CD4-positive, alpha-beta T cell (primary cell): ENCODE results near the gene ZNF609. TPM values are rescaled to one million over a fixed set of nuclear protein-coding genes. Genes with fewer than 3 reads are reported as not detected.

Source experiments
- ATAC-seq: fragments of 200-7000 bp; cut with Tn5 transposase; one replicate; pipeline ENCODE4 v1.10.0; 2022; ENCODE audit warnings: mild to moderate bottlenecking; ENCODE audit not compliant: poor library complexity
- CTCF ChIA-PET: fragments of 350-600 bp; sonication (Branson Sonifier 250); formaldehyde crosslinking; loops from one replicate; lab custom pipeline; 2021; ENCODE audit warnings: antibody characterized with exemption, inconsistent platforms; lab: Charles Lee
- POLR2A ChIA-PET: fragments of 350-600 bp; sonication (Branson Sonifier 250); formaldehyde crosslinking; loops from one replicate; lab custom pipeline; 2021; ENCODE audit warnings: antibody characterized with exemption, inconsistent platforms; lab: Charles Lee
- DNase-seq, 14 experiments: peaks; one replicate each; pipeline ENCODE4 v3.0.0-alpha.2; 2013 to 2020; ENCODE audit warnings: mixed read lengths in 2 of 14
- H3K27ac ChIP-seq, 2 donors: one replicate each; pipeline versions ENCODE4 v1.5.1 to v1.7.0; 2013; ENCODE audit warnings: low read length in 2 of 2, low read depth in 1 of 2, mild to moderate bottlenecking in 1 of 2
- H3K27me3 ChIP-seq, 2 experiments: 1 replicate in 1 of 2; 2 replicates in 1 of 2; pipeline versions ENCODE4 v1.6.1 to v1.7.0; 2013; ENCODE audit warnings: low read length in 2 of 2, control low read depth in 1 of 2, mild to moderate bottlenecking in 1 of 2, moderate library complexity in 1 of 2; ENCODE audit not compliant: insufficient read depth in 2 of 2, control insufficient read depth in 1 of 2
- H3K36me3 ChIP-seq: one replicate; pipeline ENCODE4 v1.6.1; 2013; ENCODE audit warnings: low read length, control low read depth; ENCODE audit not compliant: insufficient read depth
- H3K4me1 ChIP-seq: one replicate; pipeline ENCODE4 v1.6.1; 2013; ENCODE audit warnings: low read length, control low read depth; ENCODE audit not compliant: insufficient read depth
- H3K4me3 ChIP-seq: one replicate; pipeline ENCODE4 v1.5.1; 2013; ENCODE audit warnings: mild to moderate bottlenecking, low read length, moderate library complexity
- H3K9me3 ChIP-seq, 2 experiments: 1 replicate in 1 of 2; 2 replicates in 1 of 2; pipeline versions ENCODE4 v1.6.1 to v1.7.0; 2013; ENCODE audit warnings: low read length in 2 of 2, mild to moderate bottlenecking in 2 of 2, control low read depth in 1 of 2, moderate library complexity in 1 of 2; ENCODE audit not compliant: control insufficient read depth in 1 of 2, insufficient read depth in 1 of 2
- H3K27ac Mint-ChIP-seq: one replicate; pipeline ENCODE4 v1.8.0; 2020; ENCODE audit warnings: mixed read lengths
- H3K27me3 Mint-ChIP-seq: one replicate; pipeline ENCODE4 v1.8.0; 2021; ENCODE audit warnings: mixed read lengths
- H3K36me3 Mint-ChIP-seq: one replicate; pipeline ENCODE4 v1.8.0; 2021; ENCODE audit warnings: low read depth, mixed read lengths
- H3K4me1 Mint-ChIP-seq: one replicate; pipeline ENCODE4 v1.8.0; 2021; ENCODE audit warnings: low read depth, mixed read lengths
- H3K4me3 Mint-ChIP-seq: one replicate; pipeline ENCODE4 v1.8.0; 2020; ENCODE audit warnings: mild to moderate bottlenecking, mixed read lengths
- H3K9me3 Mint-ChIP-seq: one replicate; pipeline ENCODE4 v1.8.0; 2020; ENCODE audit warnings: mixed read lengths
- intact Hi-C, 2 experiments: fragments of 100-400 bp; cut with DNase I in 1 of 2; cut with micrococcal nuclease in 1 of 2; formaldehyde crosslinking; loops; one replicate each; pipeline versions ENCODE4 v1.15.1 to v1.9.0; 2023 to 2025; cut with DNase I, micrococcal nuclease
- total RNA-seq, 174 experiments: library from RNA in 2 of 174; stranded (reverse) in 2 of 174; gene quantifications; one replicate each; pipeline ENCODE4 v1.2.3 and lab custom pipeline; 2021 to 2026
- TF ChIP-seq, protein P1 (sequence below): fragments of 200-600 bp; IDR thresholded peaks from one replicate; pipeline ENCODE4 v1.8.0; 2022; ENCODE audit warnings: antibody characterized with exemption, mild to moderate bottlenecking

The ZNF609 gene
- total RNA-seq, 2 experiments from 2014 or later: 62.4 to 65.3 TPM

- CTCF ChIA-PET: interaction anchor here (0.8 to 1.9 kb wide), 3 partner anchors 9 to 32 kb away, joined by 3 to 5 read pairs (median 3); no protein-coding TSS in a partner anchor
- TF ChIP-seq, protein P1, sequence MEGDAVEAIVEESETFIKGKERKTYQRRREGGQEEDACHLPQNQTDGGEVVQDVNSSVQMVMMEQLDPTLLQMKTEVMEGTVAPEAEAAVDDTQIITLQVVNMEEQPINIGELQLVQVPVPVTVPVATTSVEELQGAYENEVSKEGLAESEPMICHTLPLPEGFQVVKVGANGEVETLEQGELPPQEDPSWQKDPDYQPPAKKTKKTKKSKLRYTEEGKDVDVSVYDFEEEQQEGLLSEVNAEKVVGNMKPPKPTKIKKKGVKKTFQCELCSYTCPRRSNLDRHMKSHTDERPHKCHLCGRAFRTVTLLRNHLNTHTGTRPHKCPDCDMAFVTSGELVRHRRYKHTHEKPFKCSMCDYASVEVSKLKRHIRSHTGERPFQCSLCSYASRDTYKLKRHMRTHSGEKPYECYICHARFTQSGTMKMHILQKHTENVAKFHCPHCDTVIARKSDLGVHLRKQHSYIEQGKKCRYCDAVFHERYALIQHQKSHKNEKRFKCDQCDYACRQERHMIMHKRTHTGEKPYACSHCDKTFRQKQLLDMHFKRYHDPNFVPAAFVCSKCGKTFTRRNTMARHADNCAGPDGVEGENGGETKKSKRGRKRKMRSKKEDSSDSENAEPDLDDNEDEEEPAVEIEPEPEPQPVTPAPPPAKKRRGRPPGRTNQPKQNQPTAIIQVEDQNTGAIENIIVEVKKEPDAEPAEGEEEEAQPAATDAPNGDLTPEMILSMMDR: no peak
- Mint-ChIP-seq H3K4me1 (peaks cover 63% of the 10 kb centered on the region), H3K4me3 (no peak overlapping the region), H3K9me3 (no peaks in the 10 kb centered on the region), H3K27ac (peak overlapping the region; percentile 73), H3K36me3 (peaks cover 48% of the 10 kb centered on the region), H3K27me3 (no peaks in the 10 kb centered on the region)
- ATAC-seq (no peak), DNase-seq (peak in 3 of 14 experiments; percentile 14 to 41 (median 39))
- Histone ChIP-seq H3K4me1 (peaks cover 34% of the 10 kb centered on the region), H3K36me3 (peaks cover 30% of the 10 kb centered on the region), H3K27me3 (no peaks in the 10 kb centered on the region), H3K9me3 (no peaks in the 10 kb centered on the region), H3K27ac (no peak overlapping the region), H3K4me3 (no peak overlapping the region)
- POLR2A ChIA-PET: no interaction called here
- intact Hi-C loops: no loop called here
These were observed 235.2 kb downstream of the ZNF609 start for GRCh38 chr15:64695561-64695992.

DNA sequence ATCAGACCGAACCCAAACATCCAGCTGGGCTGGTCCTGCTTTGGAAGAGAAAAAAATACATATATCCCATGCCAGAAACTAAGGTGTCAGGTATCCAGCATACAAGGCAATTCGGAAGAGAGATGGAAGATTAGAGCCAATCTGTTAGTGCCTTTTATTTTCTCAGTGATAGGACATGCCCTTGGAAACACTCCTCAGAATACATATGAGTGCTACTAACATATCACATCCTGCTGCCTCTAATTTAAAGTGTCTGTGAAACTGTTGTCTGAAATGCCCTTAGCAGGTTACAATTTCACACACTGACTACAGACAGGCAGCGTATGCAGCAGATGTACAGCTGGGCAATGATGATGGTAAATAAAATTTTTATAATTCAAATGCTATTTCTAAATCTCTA is 236.1 kb downstream of the ZNF609 start:
- Histone ChIP-seq H3K4me3 (no peak overlapping the region), H3K9me3 (no peaks in the 10 kb centered on the region), H3K27me3 (no peaks in the 10 kb centered on the region), H3K36me3 (peaks cover 22% of the 10 kb centered on the region), H3K27ac (no peak overlapping the region), H3K4me1 (peaks cover 44% of the 10 kb centered on the region)
- Mint-ChIP-seq H3K27me3 (no peaks in the 10 kb centered on the region), H3K4me3 (no peak overlapping the region), H3K27ac (peak overlapping the region; percentile 73), H3K9me3 (no peaks in the 10 kb centered on the region), H3K4me1 (peaks cover 68% of the 10 kb centered on the region), H3K36me3 (peaks cover 39% of the 10 kb centered on the region)
- CTCF ChIA-PET: interaction anchor here (0.7 to 1.9 kb wide), 3 partner anchors 10 to 32 kb away, joined by 3 to 5 read pairs (median 3); no protein-coding TSS in a partner anchor
- DNase-seq (no peak), ATAC-seq (no peak)
- POLR2A ChIA-PET: no interaction called here
- intact Hi-C loops: no loop called here
- TF ChIP-seq, protein P1: no peak

DNA sequence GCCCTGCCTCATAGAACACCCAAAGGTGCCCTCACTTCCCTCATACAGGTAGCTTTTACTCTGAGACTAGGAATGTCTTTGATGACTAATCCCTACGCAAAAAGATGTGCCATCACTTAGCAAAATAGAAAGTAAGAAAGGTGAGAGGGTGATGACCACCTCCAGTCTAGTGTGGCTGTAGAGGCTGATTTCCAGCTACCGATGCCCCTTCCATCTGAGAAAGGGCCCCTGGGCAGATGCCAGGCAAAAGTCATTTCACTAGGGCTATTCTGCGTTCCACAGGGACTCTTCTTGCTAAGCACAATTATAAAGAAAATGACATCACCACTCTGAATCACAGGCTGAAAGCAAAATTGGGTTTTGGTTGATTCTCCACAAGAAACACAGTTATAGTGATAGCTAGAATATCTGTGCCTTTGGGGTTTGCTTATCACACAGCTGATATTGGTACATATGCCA is 237.6 kb downstream of the ZNF609 start:
- peaks cover 17% of the 10 kb centered on the region for H3K36me3 ChIP-seq
- DNase-seq (no peak), ATAC-seq (no peak)
- ChIA-PET CTCF (interaction anchor here (0.6 to 2.4 kb wide), 3 partner anchors 11 to 30 kb away, joined by 3 to 11 read pairs (median 3); no protein-coding TSS in a partner anchor), POLR2A (no interaction called here)
- peaks cover 29% of the 10 kb centered on the region for H3K36me3 Mint-ChIP-seq
- H3K4me1 Mint-ChIP-seq: peaks cover 79% of the 10 kb centered on the region
- H3K4me3 Mint-ChIP-seq: no peak overlapping the region
- no peaks in the 10 kb centered on the region for H3K9me3 Mint-ChIP-seq
- intact Hi-C loops: no loop called here
- peaks cover 52% of the 10 kb centered on the region for H3K4me1 ChIP-seq
- no peaks in the 10 kb centered on the region for H3K27me3 Mint-ChIP-seq
- no peak overlapping the region for H3K4me3 ChIP-seq
- H3K27ac Mint-ChIP-seq: peak overlapping the region; percentile 62
- peak overlapping the region in 1 of 2 donors; percentile 9 for H3K27ac ChIP-seq
- TF ChIP-seq, protein P1: no peak
- no peaks in the 10 kb centered on the region for H3K9me3 ChIP-seq
- no peaks in the 10 kb centered on the region for H3K27me3 ChIP-seq
